Ishikawa (cell line): Measurements from ENCODE around the gene TP53AIP1.

Experiments used
- CEBPB ChIP-seq: IDR thresholded peaks from 2 replicates; pipeline ENCODE4 v1.6.1; 2012
- CREB1 ChIP-seq: IDR thresholded peaks from 2 replicates; pipeline ENCODE4 v1.6.1; 2012; ENCODE audit warnings: low read depth
- EP300 ChIP-seq: IDR thresholded peaks from 2 replicates; pipeline ENCODE4 v1.6.1; 2012; ENCODE audit warnings: borderline replicate concordance
- NFIC ChIP-seq: IDR thresholded peaks from 2 replicates; pipeline ENCODE4 v1.6.1; 2012
- RAD21 ChIP-seq: IDR thresholded peaks from 2 replicates; pipeline ENCODE4 v1.6.1; 2012; ENCODE audit warnings: low read depth
- YY1 ChIP-seq: IDR thresholded peaks from 2 replicates; pipeline ENCODE4 v1.6.1; 2012; ENCODE audit warnings: low read depth
- TF ChIP-seq, protein P1 (sequence below): IDR thresholded peaks from 2 replicates; pipeline ENCODE4 v1.6.1; 2012
- TF ChIP-seq, protein P2 (sequence below): IDR thresholded peaks from 2 replicates; pipeline ENCODE4 v1.6.1; 2012
- TF ChIP-seq, protein P3 (sequence below): IDR thresholded peaks from 2 replicates; pipeline ENCODE4 v1.6.1; 2012; ENCODE audit warnings: low read depth, mild to moderate bottlenecking

DNA sequence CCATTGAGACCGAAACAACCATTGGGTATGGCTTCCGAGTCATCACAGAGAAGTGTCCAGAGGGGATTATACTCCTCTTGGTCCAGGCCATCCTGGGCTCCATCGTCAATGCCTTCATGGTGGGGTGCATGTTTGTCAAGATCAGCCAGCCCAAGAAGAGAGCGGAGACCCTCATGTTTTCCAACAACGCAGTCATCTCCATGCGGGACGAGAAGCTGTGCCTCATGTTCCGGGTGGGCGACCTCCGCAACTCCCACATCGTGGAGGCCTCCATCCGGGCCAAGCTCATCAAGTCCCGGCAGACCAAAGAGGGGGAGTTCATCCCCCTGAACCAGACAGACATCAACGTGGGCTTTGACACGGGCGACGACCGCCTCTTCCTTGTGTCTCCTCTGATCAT lies 31.0 kb downstream of the TP53AIP1 start:
- TF ChIP-seq, protein P1, sequence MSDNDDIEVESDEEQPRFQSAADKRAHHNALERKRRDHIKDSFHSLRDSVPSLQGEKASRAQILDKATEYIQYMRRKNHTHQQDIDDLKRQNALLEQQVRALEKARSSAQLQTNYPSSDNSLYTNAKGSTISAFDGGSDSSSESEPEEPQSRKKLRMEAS = no peak
- no peak for TF ChIP-seq RAD21
- no peak for TF ChIP-seq YY1
- TF ChIP-seq, protein P2, sequence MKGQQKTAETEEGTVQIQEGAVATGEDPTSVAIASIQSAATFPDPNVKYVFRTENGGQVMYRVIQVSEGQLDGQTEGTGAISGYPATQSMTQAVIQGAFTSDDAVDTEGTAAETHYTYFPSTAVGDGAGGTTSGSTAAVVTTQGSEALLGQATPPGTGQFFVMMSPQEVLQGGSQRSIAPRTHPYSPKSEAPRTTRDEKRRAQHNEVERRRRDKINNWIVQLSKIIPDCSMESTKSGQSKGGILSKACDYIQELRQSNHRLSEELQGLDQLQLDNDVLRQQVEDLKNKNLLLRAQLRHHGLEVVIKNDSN = no peak
- TF ChIP-seq, protein P3, sequence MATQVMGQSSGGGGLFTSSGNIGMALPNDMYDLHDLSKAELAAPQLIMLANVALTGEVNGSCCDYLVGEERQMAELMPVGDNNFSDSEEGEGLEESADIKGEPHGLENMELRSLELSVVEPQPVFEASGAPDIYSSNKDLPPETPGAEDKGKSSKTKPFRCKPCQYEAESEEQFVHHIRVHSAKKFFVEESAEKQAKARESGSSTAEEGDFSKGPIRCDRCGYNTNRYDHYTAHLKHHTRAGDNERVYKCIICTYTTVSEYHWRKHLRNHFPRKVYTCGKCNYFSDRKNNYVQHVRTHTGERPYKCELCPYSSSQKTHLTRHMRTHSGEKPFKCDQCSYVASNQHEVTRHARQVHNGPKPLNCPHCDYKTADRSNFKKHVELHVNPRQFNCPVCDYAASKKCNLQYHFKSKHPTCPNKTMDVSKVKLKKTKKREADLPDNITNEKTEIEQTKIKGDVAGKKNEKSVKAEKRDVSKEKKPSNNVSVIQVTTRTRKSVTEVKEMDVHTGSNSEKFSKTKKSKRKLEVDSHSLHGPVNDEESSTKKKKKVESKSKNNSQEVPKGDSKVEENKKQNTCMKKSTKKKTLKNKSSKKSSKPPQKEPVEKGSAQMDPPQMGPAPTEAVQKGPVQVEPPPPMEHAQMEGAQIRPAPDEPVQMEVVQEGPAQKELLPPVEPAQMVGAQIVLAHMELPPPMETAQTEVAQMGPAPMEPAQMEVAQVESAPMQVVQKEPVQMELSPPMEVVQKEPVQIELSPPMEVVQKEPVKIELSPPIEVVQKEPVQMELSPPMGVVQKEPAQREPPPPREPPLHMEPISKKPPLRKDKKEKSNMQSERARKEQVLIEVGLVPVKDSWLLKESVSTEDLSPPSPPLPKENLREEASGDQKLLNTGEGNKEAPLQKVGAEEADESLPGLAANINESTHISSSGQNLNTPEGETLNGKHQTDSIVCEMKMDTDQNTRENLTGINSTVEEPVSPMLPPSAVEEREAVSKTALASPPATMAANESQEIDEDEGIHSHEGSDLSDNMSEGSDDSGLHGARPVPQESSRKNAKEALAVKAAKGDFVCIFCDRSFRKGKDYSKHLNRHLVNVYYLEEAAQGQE = no peak
- no peak for TF ChIP-seq NFIC
- TF ChIP-seq CEBPB = no peak
- TF ChIP-seq CREB1 = no peak
- TF ChIP-seq EP300 = no peak
